HG02943 (cell line): ENCODE data around the gene CEP170.

Experiments used
- ATAC-seq: cut with Tn5 transposase; IDR thresholded peaks from one replicate; pipeline ENCODE4 v1.9.1; 2021; ENCODE audit warnings: mild to moderate bottlenecking, low read depth, moderate library complexity; ENCODE audit not compliant: unreplicated experiment

Gene CEP170

GRCh38 chr1:243254927-243255790 is at the start of gene CEP170:
Gene CEP170 (minus strand): TSS chr1:243255281. CDS start chr1:243225280, 30,001 bp downstream.
- ATAC-seq = peak; percentile 51

- no peak for ATAC-seq
Measured at GRCh38 chr1:243301059-243301458, 46.0 kb upstream of the CEP170 start.

GRCh38 chr1:243299069-243299468 is 44.0 kb upstream of the CEP170 start:
- no peak for ATAC-seq

- ATAC-seq = no peak
Measured at GRCh38 chr1:243294723-243295121, 39.6 kb upstream of the CEP170 start.

- ATAC-seq = no peak
Measured at GRCh38 chr1:243293941-243294722, 39.1 kb upstream of the CEP170 start.

GRCh38 chr1:243292117-243292516 is 37.0 kb upstream of the CEP170 start:
- no peak for ATAC-seq

- no peak for ATAC-seq
Measured at GRCh38 chr1:243291292-243291691, 36.2 kb upstream of the CEP170 start.

GRCh38 chr1:243288062-243288461 is 33.0 kb upstream of the CEP170 start:
- ATAC-seq = no peak

GRCh38 chr1:243287652-243288051 is 32.6 kb upstream of the CEP170 start:
- ATAC-seq = peak; percentile 84

- no peak for ATAC-seq
Measured at GRCh38 chr1:243287123-243287460, 32.0 kb upstream of the CEP170 start.

- no peak for ATAC-seq
Measured at GRCh38 chr1:243286409-243287122, 31.5 kb upstream of the CEP170 start.

- no peak for ATAC-seq
Measured at GRCh38 chr1:243281672-243282071, 26.6 kb upstream of the CEP170 start.

- ATAC-seq = no peak
Measured at GRCh38 chr1:243280571-243281129, 25.6 kb upstream of the CEP170 start.

- no peak for ATAC-seq
Measured at GRCh38 chr1:243275316-243275715, 20.2 kb upstream of the CEP170 start.

GRCh38 chr1:243273945-243274344 is 18.9 kb upstream of the CEP170 start:
- ATAC-seq = no peak

- no peak for ATAC-seq
Measured at GRCh38 chr1:243273506-243273905, 18.4 kb upstream of the CEP170 start.

- ATAC-seq = no peak
Measured at GRCh38 chr1:243272401-243272800, 17.3 kb upstream of the CEP170 start.

- no peak for ATAC-seq
Measured at GRCh38 chr1:243271996-243272395, 16.9 kb upstream of the CEP170 start.

- ATAC-seq = no peak
Measured at GRCh38 chr1:243270097-243270864, 15.2 kb upstream of the CEP170 start.

GRCh38 chr1:243269461-243269801 is 14.3 kb upstream of the CEP170 start:
- peak; percentile 75 for ATAC-seq
